ENCODE data around the gene ANO7.

ANO7 gene

DNA sequence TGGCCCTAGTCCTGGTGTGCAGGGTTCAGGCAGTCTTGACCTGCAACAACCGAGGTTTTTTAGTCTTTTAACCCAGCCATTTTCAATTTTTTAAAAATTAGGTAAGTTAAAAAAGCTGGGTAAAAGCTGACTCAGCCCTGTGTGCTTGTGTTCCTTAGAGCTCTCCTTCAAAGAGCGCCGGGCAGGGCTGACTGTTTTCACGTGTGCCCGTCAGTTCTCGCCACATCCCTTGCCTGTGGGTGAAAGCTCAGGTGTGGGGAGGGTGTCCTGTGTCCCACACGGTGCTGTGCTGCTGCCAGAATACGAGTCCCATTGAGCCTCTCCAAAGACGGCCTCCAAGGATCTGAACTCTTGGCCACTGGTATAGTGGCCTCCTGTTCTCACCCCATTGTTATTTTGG, 5.3 kb upstream of the ANO7 start:
- no peak for DNase-seq
- Histone ChIP-seq H3K4me1 (ENCODE audit: control extremely low read depth in 1 of 4, control insufficient read depth in 4 of 4, insufficient read depth in 4 of 4, low read length in 3 of 4) (peaks cover 0 to 1% (median 0%) of the 10 kb centered on the region in 4 experiments), H3K27ac (ENCODE audit: insufficient read depth in 1 of 2, low read depth in 1 of 2, low read length in 2 of 2, poor library complexity in 1 of 2, severe bottlenecking in 2 of 2) (no peak overlapping the region), H3K9me3 (ENCODE audit: control extremely low read depth in 1 of 5, control insufficient read depth in 4 of 5, insufficient read depth in 2 of 5, low read depth in 1 of 5, low read length in 4 of 5) (no peaks in the 10 kb centered on the region), H3K4me3 (ENCODE audit: control insufficient read depth in 1 of 7, extremely low read depth in 1 of 7, insufficient read depth in 4 of 7, low read depth in 2 of 7, low read length in 6 of 7) (no peak overlapping the region), H3K27me3 (replicated peaks in 2 of 5; ENCODE audit: control insufficient read depth in 4 of 5, insufficient read depth in 5 of 5, low read length in 4 of 5) (no peaks in the 10 kb centered on the region), H3K36me3 (ENCODE audit: control insufficient read depth in 4 of 4, insufficient read depth in 4 of 4, low read length in 3 of 4) (peaks cover 5 to 30% (median 18%) of the 10 kb centered on the region in 4 experiments)
- POLR2A ChIA-PET, result interaction anchor here (0.7 kb wide), 1 partner anchor 129 kb away, joined by 3 read pairs; no protein-coding TSS in a partner anchor
- CTCF ChIA-PET, result no interaction called here
- 99% methylated on average over 8 of the region's 9 CpGs for WGBS (ENCODE audit: insufficient coverage)

DNA sequence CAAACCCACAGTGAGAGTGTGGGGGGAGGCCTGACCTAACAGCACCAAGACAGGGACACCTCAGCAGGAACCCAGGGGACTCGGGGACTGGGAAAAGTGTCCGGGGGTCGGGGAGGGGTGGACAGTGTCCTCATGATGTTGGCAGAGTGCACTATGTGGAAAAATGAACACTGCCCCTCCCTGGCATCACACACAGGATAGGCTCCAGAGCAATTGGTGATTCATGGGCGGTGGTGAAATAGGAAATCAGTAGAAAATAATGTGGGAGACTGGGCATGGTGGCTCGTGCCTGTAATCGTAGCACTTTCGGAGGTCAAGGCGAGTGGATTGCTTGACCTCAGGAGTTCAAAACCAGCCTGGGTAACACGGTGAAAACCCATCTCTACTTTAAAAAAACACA, 3.6 kb upstream of the ANO7 start:
- peaks cover 0 to 1% (median 0%) of the 10 kb centered on the region in 4 experiments for H3K4me1 ChIP-seq (ENCODE audit: control extremely low read depth in 1 of 4, control insufficient read depth in 4 of 4, insufficient read depth in 4 of 4, low read length in 3 of 4)
- H3K27me3 ChIP-seq (replicated peaks in 2 of 5; ENCODE audit: control insufficient read depth in 4 of 5, insufficient read depth in 5 of 5, low read length in 4 of 5), result no peaks in the 10 kb centered on the region
- H3K9me3 ChIP-seq (ENCODE audit: control extremely low read depth in 1 of 5, control insufficient read depth in 4 of 5, insufficient read depth in 2 of 5, low read depth in 1 of 5, low read length in 4 of 5), result no peaks in the 10 kb centered on the region
- no peak for DNase-seq
- CTCF ChIA-PET, result no interaction called here
- POLR2A ChIA-PET, result no interaction called here
- no peak overlapping the region for H3K27ac ChIP-seq (ENCODE audit: insufficient read depth in 1 of 2, low read depth in 1 of 2, low read length in 2 of 2, poor library complexity in 1 of 2, severe bottlenecking in 2 of 2)
- no peak overlapping the region for H3K4me3 ChIP-seq (ENCODE audit: control insufficient read depth in 1 of 7, extremely low read depth in 1 of 7, insufficient read depth in 4 of 7, low read depth in 2 of 7, low read length in 6 of 7)
- WGBS (ENCODE audit: insufficient coverage), result 83% methylated on average over 7 of the region's 9 CpGs
- peaks cover under 1 to 19% (median 12%) of the 10 kb centered on the region in 4 experiments for H3K36me3 ChIP-seq (ENCODE audit: control insufficient read depth in 4 of 4, insufficient read depth in 4 of 4, low read length in 3 of 4)

DNA sequence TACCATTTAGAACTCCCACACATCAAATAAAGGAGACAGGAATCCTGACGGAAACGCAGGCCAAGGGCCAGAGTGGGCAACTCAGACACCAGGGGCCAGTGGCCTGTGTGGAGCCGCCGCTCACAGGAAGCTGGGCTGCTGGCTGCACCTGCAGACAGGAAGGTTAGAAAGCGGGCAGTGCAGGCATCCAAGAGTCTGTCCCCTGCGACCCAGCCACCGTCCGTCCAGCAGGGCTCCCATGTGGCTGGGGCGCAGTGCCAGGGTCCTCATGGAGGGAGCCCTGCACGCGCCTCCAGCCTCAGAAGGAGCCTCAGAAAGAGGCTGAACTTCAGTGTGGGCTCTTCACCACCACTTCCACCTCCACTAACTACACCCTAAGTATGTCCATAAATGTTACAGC, 2.5 kb upstream of the ANO7 start:
- ChIA-PET CTCF (no interaction called here), POLR2A (no interaction called here)
- Histone ChIP-seq H3K27ac (ENCODE audit: insufficient read depth in 1 of 2, low read depth in 1 of 2, low read length in 2 of 2, poor library complexity in 1 of 2, severe bottlenecking in 2 of 2) (no peak overlapping the region), H3K27me3 (replicated peaks in 2 of 5; ENCODE audit: control insufficient read depth in 4 of 5, insufficient read depth in 5 of 5, low read length in 4 of 5) (no peaks in the 10 kb centered on the region), H3K36me3 (ENCODE audit: control insufficient read depth in 4 of 4, insufficient read depth in 4 of 4, low read length in 3 of 4) (peaks cover 0 to 16% (median 10%) of the 10 kb centered on the region in 4 experiments), H3K4me1 (ENCODE audit: control extremely low read depth in 1 of 4, control insufficient read depth in 4 of 4, insufficient read depth in 4 of 4, low read length in 3 of 4) (peaks cover 0 to 1% (median 0%) of the 10 kb centered on the region in 4 experiments), H3K4me3 (ENCODE audit: control insufficient read depth in 1 of 7, extremely low read depth in 1 of 7, insufficient read depth in 4 of 7, low read depth in 2 of 7, low read length in 6 of 7) (no peak overlapping the region), H3K9me3 (ENCODE audit: control extremely low read depth in 1 of 5, control insufficient read depth in 4 of 5, insufficient read depth in 2 of 5, low read depth in 1 of 5, low read length in 4 of 5) (no peaks in the 10 kb centered on the region)
- no peak for DNase-seq
- WGBS (ENCODE audit: insufficient coverage), result 88% methylated on average over 11 of the region's 11 CpGs

DNA sequence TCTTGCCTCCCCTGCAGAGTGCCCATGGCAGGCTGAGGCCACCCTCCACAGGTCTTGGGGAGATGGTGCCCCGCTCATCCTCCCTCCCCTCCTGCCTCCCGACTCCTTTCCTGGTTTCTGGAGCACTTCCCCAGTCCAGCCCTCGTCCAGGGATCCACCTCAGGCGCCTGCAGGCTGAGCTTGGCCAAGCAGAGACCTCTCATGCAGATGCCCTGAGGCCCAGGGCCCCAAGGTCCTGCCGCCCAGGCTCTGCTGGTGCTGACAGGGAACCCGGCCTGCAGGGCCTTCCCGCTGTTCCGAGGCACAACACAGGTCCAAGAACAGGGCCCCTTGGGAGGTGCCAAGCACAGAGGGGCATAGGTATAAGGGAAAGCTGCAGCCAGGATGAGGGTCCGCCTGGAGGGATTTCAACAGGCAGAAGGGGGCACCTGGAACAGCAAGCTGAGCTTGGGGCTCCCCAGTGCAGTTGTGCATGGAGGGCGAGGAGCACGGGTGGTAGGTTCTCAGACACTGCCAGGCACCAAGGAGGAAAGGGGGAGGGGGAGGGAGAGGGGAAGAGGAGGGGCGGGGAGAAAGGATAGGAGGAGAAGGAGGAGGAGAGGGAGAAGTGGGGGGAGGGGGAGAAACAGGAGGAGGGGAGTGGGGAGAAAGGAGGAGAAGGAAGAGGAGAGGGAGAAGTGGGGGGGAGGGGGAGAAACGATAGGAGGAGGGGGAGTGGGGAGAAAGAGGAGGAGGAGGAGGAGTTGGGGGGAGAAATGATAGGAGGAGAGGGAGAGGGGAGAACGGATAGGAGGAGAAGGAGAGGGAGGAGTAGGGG, 1.2 kb upstream of the ANO7 start:
- CTCF ChIA-PET, result no interaction called here
- Histone ChIP-seq H3K4me3 (ENCODE audit: control insufficient read depth in 1 of 7, extremely low read depth in 1 of 7, insufficient read depth in 4 of 7, low read depth in 2 of 7, low read length in 6 of 7) (no peak overlapping the region), H3K9me3 (ENCODE audit: control extremely low read depth in 1 of 5, control insufficient read depth in 4 of 5, insufficient read depth in 2 of 5, low read depth in 1 of 5, low read length in 4 of 5) (no peaks in the 10 kb centered on the region), H3K27me3 (replicated peaks in 2 of 5; ENCODE audit: control insufficient read depth in 4 of 5, insufficient read depth in 5 of 5, low read length in 4 of 5) (no peaks in the 10 kb centered on the region), H3K27ac (ENCODE audit: insufficient read depth in 1 of 2, low read depth in 1 of 2, low read length in 2 of 2, poor library complexity in 1 of 2, severe bottlenecking in 2 of 2) (no peak overlapping the region), H3K4me1 (ENCODE audit: control extremely low read depth in 1 of 4, control insufficient read depth in 4 of 4, insufficient read depth in 4 of 4, low read length in 3 of 4) (peaks cover 0 to 1% (median 0%) of the 10 kb centered on the region in 4 experiments), H3K36me3 (ENCODE audit: control insufficient read depth in 4 of 4, insufficient read depth in 4 of 4, low read length in 3 of 4) (peaks cover 0 to 15% (median 6%) of the 10 kb centered on the region in 4 experiments)
- DNase-seq, result no peak
- WGBS (ENCODE audit: insufficient coverage), result 88% methylated on average over 11 of the region's 14 CpGs
- POLR2A ChIA-PET, result no interaction called here

DNA sequence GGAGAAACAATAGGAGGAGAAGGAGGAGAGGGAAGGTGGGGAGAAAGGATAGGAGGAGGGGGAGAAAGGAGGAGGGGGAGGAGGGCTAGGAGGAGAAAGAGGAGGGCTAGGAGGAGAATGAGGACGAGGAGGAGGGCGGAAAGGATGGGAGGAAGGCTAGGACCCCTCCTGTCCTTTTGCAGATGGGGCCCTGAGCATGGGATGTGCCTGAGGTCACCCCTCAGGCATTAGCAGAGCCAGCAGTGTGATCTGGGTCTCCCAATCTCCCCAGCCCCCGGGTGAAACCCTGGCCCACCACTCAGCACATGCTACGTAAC, 601 bp upstream of the ANO7 start:
- H3K36me3 ChIP-seq (ENCODE audit: control insufficient read depth in 4 of 4, insufficient read depth in 4 of 4, low read length in 3 of 4), result peaks cover 0 to 9% (median 2%) of the 10 kb centered on the region in 4 experiments
- CTCF ChIA-PET, result no interaction called here
- peaks cover 0 to 1% (median 0%) of the 10 kb centered on the region in 4 experiments for H3K4me1 ChIP-seq (ENCODE audit: control extremely low read depth in 1 of 4, control insufficient read depth in 4 of 4, insufficient read depth in 4 of 4, low read length in 3 of 4)
- POLR2A ChIA-PET, result no interaction called here
- H3K27me3 ChIP-seq (replicated peaks in 2 of 5; ENCODE audit: control insufficient read depth in 4 of 5, insufficient read depth in 5 of 5, low read length in 4 of 5), result no peaks in the 10 kb centered on the region
- H3K27ac ChIP-seq (ENCODE audit: insufficient read depth in 1 of 2, low read depth in 1 of 2, low read length in 2 of 2, poor library complexity in 1 of 2, severe bottlenecking in 2 of 2), result no peak overlapping the region
- WGBS (ENCODE audit: insufficient coverage), result 94% methylated on average over 2 of the region's 4 CpGs
- DNase-seq, result no peak
- H3K9me3 ChIP-seq (ENCODE audit: control extremely low read depth in 1 of 5, control insufficient read depth in 4 of 5, insufficient read depth in 2 of 5, low read depth in 1 of 5, low read length in 4 of 5), result no peaks in the 10 kb centered on the region
- no peak overlapping the region for H3K4me3 ChIP-seq (ENCODE audit: control insufficient read depth in 1 of 7, extremely low read depth in 1 of 7, insufficient read depth in 4 of 7, low read depth in 2 of 7, low read length in 6 of 7)

DNA sequence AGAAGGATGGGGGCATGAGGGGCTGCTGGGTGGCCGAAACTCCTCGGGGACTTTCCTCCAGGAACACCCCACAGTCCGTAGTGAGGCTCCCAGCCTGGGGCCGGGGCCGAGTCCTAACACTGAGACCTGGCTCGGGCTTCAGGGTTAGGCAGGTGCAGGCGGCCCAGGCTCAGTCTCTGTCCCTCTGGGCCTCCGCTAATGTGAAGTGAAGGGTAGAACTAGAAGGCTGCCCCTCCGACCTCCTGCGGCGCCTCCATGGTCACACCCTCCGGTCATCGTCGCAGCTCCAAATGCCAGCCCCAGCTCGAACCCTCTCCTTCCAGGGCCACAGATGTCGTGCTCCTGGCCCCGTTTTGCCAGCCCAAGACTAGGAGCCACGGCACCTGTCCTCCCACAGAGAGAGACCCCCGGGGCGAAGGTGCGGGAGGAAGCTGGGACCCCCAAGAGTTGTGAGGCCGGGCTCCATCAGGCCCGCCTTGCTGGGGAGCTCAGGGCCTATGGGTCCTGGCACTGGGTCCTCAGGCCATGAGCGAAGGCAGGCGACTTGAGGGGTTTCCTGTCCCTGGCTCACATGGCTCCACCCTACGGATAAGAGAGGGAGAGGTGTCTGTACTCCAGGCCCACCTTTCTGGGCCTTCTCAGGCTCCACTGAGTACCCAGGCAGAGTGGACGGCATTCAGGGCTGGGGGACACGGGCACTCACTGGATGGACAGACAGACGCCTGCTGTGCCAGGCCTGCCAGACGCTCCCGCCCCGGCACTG, 797 bp downstream of the ANO7 start:
- CTCF ChIA-PET, result no interaction called here

DNA sequence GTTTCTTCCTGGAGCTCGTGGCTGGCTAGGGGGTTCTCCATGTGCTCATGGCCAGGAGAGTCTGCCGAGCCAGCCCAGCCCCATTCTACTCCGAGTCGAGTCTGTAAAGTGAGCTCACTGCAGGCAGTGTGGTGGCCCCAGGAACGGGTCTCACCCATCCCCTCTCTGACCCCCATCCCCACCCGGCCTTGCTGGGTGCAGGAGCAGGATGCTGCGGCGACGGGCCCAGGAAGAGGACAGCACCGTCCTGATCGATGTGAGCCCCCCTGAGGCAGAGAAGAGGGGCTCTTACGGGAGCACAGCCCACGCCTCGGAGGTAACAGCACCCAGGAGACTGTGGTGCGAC, 1.4 kb downstream of the ANO7 start:
- H3K4me1 ChIP-seq (ENCODE audit: control extremely low read depth in 1 of 4, control insufficient read depth in 4 of 4, insufficient read depth in 4 of 4, low read length in 3 of 4), result peaks cover 0 to 1% (median 0%) of the 10 kb centered on the region in 4 experiments
- whole genome bisulfite sequencing (ENCODE audit: insufficient coverage), result 96% methylated on average over 15 of the region's 15 CpGs
- ChIA-PET POLR2A (no interaction called here), CTCF (no interaction called here)
- H3K27ac ChIP-seq (ENCODE audit: insufficient read depth in 1 of 2, low read depth in 1 of 2, low read length in 2 of 2, poor library complexity in 1 of 2, severe bottlenecking in 2 of 2), result no peak overlapping the region
- H3K4me3 ChIP-seq (ENCODE audit: control insufficient read depth in 1 of 7, extremely low read depth in 1 of 7, insufficient read depth in 4 of 7, low read depth in 2 of 7, low read length in 6 of 7), result no peak overlapping the region
- H3K27me3 ChIP-seq (replicated peaks in 2 of 5; ENCODE audit: control insufficient read depth in 4 of 5, insufficient read depth in 5 of 5, low read length in 4 of 5), result no peaks in the 10 kb centered on the region
- H3K9me3 ChIP-seq (ENCODE audit: control extremely low read depth in 1 of 5, control insufficient read depth in 4 of 5, insufficient read depth in 2 of 5, low read depth in 1 of 5, low read length in 4 of 5), result no peaks in the 10 kb centered on the region
- H3K36me3 ChIP-seq (ENCODE audit: control insufficient read depth in 4 of 4, insufficient read depth in 4 of 4, low read length in 3 of 4), result no peaks in the 10 kb centered on the region
- DNase-seq, result no peak

More for the DNA sequence above, 797 bp downstream of the ANO7 start:
- no peak for DNase-seq
- Histone ChIP-seq H3K9me3 (ENCODE audit: control extremely low read depth in 1 of 5, control insufficient read depth in 4 of 5, insufficient read depth in 2 of 5, low read depth in 1 of 5, low read length in 4 of 5) (no peaks in the 10 kb centered on the region), H3K27me3 (replicated peaks in 2 of 5; ENCODE audit: control insufficient read depth in 4 of 5, insufficient read depth in 5 of 5, low read length in 4 of 5) (no peaks in the 10 kb centered on the region), H3K36me3 (ENCODE audit: control insufficient read depth in 4 of 4, insufficient read depth in 4 of 4, low read length in 3 of 4) (no peaks in the 10 kb centered on the region), H3K4me3 (ENCODE audit: control insufficient read depth in 1 of 7, extremely low read depth in 1 of 7, insufficient read depth in 4 of 7, low read depth in 2 of 7, low read length in 6 of 7) (no peak overlapping the region), H3K4me1 (ENCODE audit: control extremely low read depth in 1 of 4, control insufficient read depth in 4 of 4, insufficient read depth in 4 of 4, low read length in 3 of 4) (peaks cover 0 to 1% (median 0%) of the 10 kb centered on the region in 4 experiments), H3K27ac (ENCODE audit: insufficient read depth in 1 of 2, low read depth in 1 of 2, low read length in 2 of 2, poor library complexity in 1 of 2, severe bottlenecking in 2 of 2) (no peak overlapping the region)
- POLR2A ChIA-PET, result no interaction called here
- WGBS (ENCODE audit: insufficient coverage), result 93% methylated on average over 32 of the region's 32 CpGs

Data from common myeloid progenitor, CD34-positive (primary cell).